ENCODE results near the gene GGA1.
A peak's percentile ranks its signal among the peaks of the same experiment; 100 is the strongest.
"Not testable (repeated sequence)": the region's sequence is repeated elsewhere in the genome, so short reads cannot be mapped to it uniquely, and the experiment has no call there.

GGA1 gene

GRCh38 chr22:37655252-37655563, 46.6 kb downstream of the GGA1 start:
- Mint-ChIP-seq H3K27me3 (ENCODE audit: low read depth, poor library complexity) (no peaks in the 10 kb centered on the region), H3K27ac (no peak overlapping the region), H3K4me1 (peaks cover 19% of the 10 kb centered on the region), H3K9me3 (no peaks in the 10 kb centered on the region), H3K36me3 (ENCODE audit: low read depth) (peaks cover 22% of the 10 kb centered on the region), H3K4me3 (no peak overlapping the region)
- no peak for TF ChIP-seq CTCF (IDR thresholded peaks at IDR 0.05)
- DNase-seq: no peak

DNA sequence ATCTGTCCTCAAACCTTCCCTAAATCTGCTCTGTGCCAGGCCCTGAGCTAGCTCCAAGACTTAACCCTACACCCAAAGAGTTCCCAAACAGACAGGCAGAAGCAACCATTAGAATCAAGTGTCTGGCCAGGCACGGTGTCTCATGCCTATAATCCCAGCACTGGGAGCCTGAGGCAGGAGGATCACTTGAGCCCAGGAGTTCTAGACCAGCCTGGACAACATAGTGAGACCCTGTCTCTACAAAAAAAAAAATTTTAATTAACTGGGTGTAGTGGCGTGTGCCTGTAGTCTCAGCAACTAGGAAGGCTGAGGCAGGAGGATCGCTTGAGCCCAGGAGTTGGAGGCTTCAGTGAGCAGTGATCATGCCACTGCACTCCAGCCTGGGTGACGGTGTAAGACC, 47.9 kb downstream of the GGA1 start:
- H3K27ac Mint-ChIP-seq: peak overlapping the region; percentile 98
- H3K4me1 Mint-ChIP-seq: peaks cover 33% of the 10 kb centered on the region
- H3K36me3 Mint-ChIP-seq (ENCODE audit: low read depth): peaks cover 18% of the 10 kb centered on the region
- not testable (repeated sequence) for H3K9me3 Mint-ChIP-seq; DNase-seq; H3K27me3 Mint-ChIP-seq (ENCODE audit: low read depth, poor library complexity); H3K4me3 Mint-ChIP-seq

DNA sequence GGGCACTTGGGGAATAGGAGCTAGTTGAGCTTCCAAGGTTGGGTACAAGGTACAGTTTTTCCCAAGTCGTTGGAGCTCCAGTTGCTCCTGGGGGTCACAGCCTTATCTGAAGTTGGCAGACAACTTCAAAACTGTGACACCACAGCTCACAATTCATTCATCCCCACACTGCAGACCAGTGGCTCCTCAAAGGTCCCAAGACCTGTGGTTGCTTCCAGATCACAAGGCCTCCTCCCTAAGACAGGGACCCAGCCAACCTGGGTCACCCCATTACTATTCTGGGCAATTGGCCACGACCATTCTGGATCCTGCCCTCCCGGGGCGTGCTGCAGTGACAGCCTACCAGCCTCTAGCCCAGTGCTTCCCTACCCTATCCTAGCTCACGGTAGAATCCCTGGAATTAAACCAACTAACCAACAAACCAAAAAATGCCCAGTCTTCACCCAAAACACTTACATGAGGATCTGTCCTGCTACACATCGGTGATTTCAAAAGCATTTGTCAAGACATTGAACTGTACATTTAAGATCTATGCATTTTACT, 49.0 kb downstream of the GGA1 start:
- Mint-ChIP-seq H3K9me3 (no peaks in the 10 kb centered on the region), H3K4me1 (peaks cover 42% of the 10 kb centered on the region), H3K36me3 (ENCODE audit: low read depth) (peaks cover 13% of the 10 kb centered on the region), H3K27ac (peak overlapping the region; percentile 83), H3K27me3 (ENCODE audit: low read depth, poor library complexity) (no peaks in the 10 kb centered on the region), H3K4me3 (peak overlapping the region; percentile 90)
- DNase-seq: no peak
- TF ChIP-seq CTCF (IDR thresholded peaks at IDR 0.05): no peak

GRCh38 chr22:37658133-37659065, 49.8 kb downstream of the GGA1 start, which contains the start of gene PDXP:
Gene PDXP, plus strand, starts transcription at chr22:37658723. Its CDS starts 60 bp downstream, at chr22:37658783.
- peaks cover 44% of the 10 kb centered on the region for H3K4me1 Mint-ChIP-seq
- peaks cover 6% of the 10 kb centered on the region for H3K36me3 Mint-ChIP-seq (ENCODE audit: low read depth)
- H3K4me3 Mint-ChIP-seq: peak within 1 kb of the TSS; percentile 90
- H3K9me3 Mint-ChIP-seq: no peaks in the 10 kb centered on the region
- no peak for TF ChIP-seq CTCF (IDR thresholded peaks at IDR 0.05)
- H3K27ac Mint-ChIP-seq: peak within 1 kb of the TSS; percentile 83
- DNase-seq: peak; percentile 99
- no peaks in the 10 kb centered on the region for H3K27me3 Mint-ChIP-seq (ENCODE audit: low read depth, poor library complexity)

- TF ChIP-seq CTCF (IDR thresholded peaks at IDR 0.05): no peak
- Mint-ChIP-seq H3K4me1 (peaks cover 46% of the 10 kb centered on the region), H3K36me3 (ENCODE audit: low read depth) (peaks cover 6% of the 10 kb centered on the region), H3K27me3 (ENCODE audit: low read depth, poor library complexity) (no peaks in the 10 kb centered on the region), H3K27ac (peak overlapping the region; percentile 71), H3K9me3 (no peaks in the 10 kb centered on the region), H3K4me3 (peak overlapping the region; percentile 86)
- peak; percentile 48 for DNase-seq
Measured at GRCh38 chr22:37659066-37659896, 50.6 kb downstream of the GGA1 start.

All from nephron progenitor cell (in vitro differentiated cells).